ENCODE data around the gene NUB1.

The NUB1 gene

DNA sequence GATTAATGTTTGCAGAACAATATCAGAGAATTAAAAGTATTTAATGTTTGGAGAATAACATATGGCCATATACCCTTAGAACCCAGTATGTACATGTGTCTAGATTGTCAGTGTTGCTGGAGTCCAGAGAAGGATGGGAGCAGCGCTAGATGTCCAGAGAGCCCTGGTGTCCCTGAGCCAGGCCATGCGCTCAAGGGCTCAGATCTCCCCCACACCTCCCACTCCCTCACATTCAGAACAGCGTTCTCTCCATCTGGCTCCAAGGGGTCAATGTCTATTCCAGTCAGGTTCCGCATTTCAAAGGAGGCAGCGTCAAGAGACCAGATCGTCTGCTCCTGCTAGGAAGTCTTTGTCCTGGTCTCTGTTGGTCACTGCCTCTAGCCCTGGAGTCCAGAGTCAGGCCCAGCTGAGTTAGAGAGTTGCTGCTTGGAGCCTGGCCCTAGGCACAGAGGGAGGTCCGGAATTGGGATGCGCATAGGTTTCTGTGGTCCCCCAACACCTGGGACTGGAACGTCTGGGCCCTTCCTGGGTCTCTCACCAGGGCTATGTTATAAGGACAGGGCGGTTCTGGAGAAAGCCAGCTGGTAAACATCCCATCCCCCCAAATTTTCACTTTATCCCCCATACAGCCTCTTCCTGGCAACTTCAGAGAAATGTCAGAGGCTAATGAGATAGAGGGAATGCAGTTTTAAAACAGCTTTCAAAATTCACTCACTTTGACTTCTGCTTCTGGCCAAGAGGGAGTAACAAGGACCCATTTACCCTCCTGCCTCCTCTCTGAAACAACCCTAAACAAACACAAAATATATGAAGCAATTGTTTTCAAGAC, 74.7 kb downstream of the NUB1 start:
- H3K9me3 ChIP-seq, result no peaks in the 10 kb centered on the region
- in situ Hi-C loops (cut with MboI; ENCODE audit: low sequenced_read_pairs), result no loop called here

DNA sequence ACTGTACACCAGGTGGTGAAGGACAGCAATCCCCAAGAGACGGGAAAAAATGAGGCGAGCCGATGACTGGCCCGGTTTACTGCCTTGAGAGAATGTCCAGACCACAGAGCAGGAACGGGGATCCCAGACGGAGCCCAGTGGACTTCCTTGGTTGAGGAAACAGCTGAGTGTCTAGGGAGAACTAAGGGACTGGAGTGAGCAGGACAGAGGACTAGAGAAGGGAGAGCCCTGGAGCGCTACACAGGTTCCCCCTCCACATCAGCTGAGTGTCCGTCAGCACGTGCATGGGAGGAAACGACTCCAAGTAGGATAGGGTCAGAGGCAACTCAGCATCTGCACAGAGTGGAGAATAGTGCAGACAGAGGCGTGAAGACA, 75.3 kb downstream of the NUB1 start:
- no peaks in the 10 kb centered on the region for H3K36me3 ChIP-seq (replicated peaks)
- no peak for DNase-seq (ENCODE audit: low spot score in 2 of 2)

More for the DNA sequence above, 74.7 kb downstream of the NUB1 start:
- DNase-seq (ENCODE audit: low spot score in 2 of 2), result no peak
- Histone ChIP-seq H3K27me3 (ENCODE audit: low read depth) (peaks cover 9% of the 10 kb centered on the region; the same call in 1 of the 2 replicates), H3K4me1 (no peaks in the 10 kb centered on the region), H3K4me3 (no peak overlapping the region), H3K36me3 (replicated peaks) (no peaks in the 10 kb centered on the region)

DNA sequence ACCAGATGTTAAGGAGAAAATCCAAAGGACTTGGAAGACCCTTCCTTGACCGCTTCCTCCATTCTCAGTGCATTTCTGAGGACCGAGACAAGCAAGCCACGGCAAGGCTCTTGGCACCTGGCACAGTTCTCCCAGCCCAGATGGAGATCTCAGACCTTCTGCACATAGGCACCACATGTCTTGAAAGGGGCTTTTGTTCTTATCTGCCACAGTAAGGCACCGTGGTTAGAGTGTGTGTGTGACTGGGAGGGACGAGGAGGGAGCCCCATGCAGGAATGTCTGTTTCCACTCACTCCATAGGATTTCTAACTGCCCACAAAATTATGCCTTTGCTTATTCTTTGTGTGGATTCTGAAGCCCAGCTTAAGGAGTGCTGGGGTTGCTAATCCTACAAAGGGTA, 78.5 kb downstream of the NUB1 start:
- Histone ChIP-seq H3K27me3 (ENCODE audit: low read depth) (no peaks in the 10 kb centered on the region), H3K9me3 (peaks cover 7% of the 10 kb centered on the region; the same call in 1 of the 2 replicates), H3K36me3 (replicated peaks) (no peaks in the 10 kb centered on the region), H3K4me1 (no peaks in the 10 kb centered on the region), H3K4me3 (no peak overlapping the region)
- in situ Hi-C loops (cut with MboI; ENCODE audit: low sequenced_read_pairs), result no loop called here
- DNase-seq (ENCODE audit: low spot score in 2 of 2), result no peak

More for the DNA sequence above, 75.3 kb downstream of the NUB1 start:
- in situ Hi-C loops (cut with MboI; ENCODE audit: low sequenced_read_pairs), result no loop called here
- peaks cover 4% of the 10 kb centered on the region; the same call in 1 of the 2 replicates for H3K9me3 ChIP-seq
- no peaks in the 10 kb centered on the region for H3K4me1 ChIP-seq
- H3K27me3 ChIP-seq (ENCODE audit: low read depth), result peaks cover 9% of the 10 kb centered on the region; the same call in 1 of the 2 replicates
- H3K4me3 ChIP-seq, result no peak overlapping the region

DNA sequence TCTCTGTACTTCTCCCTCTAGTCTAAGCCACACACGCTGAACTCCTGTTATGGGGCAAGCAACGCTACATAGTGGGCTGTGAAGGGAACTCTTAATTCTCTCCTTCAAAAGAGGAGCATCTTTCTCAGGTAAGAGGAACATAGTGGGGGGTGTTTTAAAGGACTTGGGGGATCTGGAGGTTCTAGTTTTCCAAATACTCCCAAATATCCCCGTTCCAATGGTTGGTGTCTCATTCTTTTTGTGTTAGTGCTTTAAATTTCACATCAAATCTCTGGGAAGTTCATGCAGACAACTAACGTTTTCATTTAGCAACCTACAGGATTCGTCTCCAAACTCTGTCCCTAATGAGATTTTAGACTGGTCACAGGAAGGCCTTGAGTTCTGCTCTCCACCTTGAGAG, 80.6 kb downstream of the NUB1 start:
- DNase-seq (ENCODE audit: low spot score in 2 of 2), result no peak
- peaks cover 7% of the 10 kb centered on the region; the same call in 1 of the 2 replicates for H3K9me3 ChIP-seq
- no peaks in the 10 kb centered on the region; the same call in 1 of the 2 replicates for H3K27me3 ChIP-seq (ENCODE audit: low read depth)
- no peaks in the 10 kb centered on the region for H3K36me3 ChIP-seq (replicated peaks)
- in situ Hi-C loops (cut with MboI; ENCODE audit: low sequenced_read_pairs), result no loop called here
- H3K4me1 ChIP-seq, result no peaks in the 10 kb centered on the region
- H3K4me3 ChIP-seq, result no peak overlapping the region

DNA sequence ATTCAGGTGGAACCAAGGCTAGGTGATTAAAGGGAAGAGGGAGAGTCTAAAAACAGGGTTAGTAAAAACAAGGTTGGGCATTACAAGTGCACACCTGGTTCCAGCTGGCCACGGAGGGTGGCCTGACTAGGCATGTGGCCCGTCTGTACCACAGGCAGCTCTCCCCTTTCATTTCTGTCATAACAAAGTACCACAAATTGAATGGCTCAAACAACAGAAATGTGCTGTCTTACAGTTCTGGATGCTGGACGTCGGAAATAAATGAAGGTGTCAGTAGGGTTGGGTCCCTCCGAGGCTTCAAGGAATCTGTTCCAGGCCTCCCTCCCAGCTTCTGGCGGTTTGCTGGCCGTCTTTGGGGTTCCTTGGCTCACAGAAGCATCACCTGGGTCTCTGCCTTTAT, 81.6 kb downstream of the NUB1 start:
- Histone ChIP-seq H3K4me3 (no peak overlapping the region), H3K27me3 (ENCODE audit: low read depth) (no peaks in the 10 kb centered on the region; the same call in 1 of the 2 replicates), H3K36me3 (replicated peaks) (no peaks in the 10 kb centered on the region), H3K4me1 (no peaks in the 10 kb centered on the region), H3K9me3 (peaks cover 7% of the 10 kb centered on the region; the same call in 1 of the 2 replicates)
- no peak for DNase-seq (ENCODE audit: low spot score in 2 of 2)
- in situ Hi-C loops (cut with MboI; ENCODE audit: low sequenced_read_pairs), result no loop called here

DNA sequence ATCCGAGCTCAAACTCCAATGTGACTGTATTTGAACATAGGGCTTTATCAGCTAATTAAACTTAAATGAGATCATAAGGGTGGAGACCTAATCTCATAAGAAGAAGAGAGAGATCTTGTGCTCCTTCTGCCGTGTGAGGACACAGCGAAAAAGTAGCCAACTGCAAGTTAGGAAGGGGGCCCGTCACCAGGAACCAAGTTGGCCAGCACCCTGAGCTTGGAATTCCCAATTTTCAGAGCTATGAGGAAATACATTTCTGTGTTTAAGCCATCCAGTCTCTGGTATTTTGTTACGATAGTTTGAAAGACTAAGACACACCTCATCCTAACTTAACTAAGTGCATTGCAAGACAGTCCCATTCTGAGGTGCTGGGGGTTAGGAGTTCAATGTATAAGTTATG, 82.3 kb downstream of the NUB1 start:
- DNase-seq (ENCODE audit: low spot score in 2 of 2), result no peak
- in situ Hi-C loops (cut with MboI; ENCODE audit: low sequenced_read_pairs), result no loop called here
- Histone ChIP-seq H3K36me3 (replicated peaks) (no peaks in the 10 kb centered on the region), H3K9me3 (peaks cover 7% of the 10 kb centered on the region; the same call in 1 of the 2 replicates), H3K4me3 (no peak overlapping the region), H3K27me3 (ENCODE audit: low read depth) (no peaks in the 10 kb centered on the region; the same call in 1 of the 2 replicates), H3K4me1 (no peaks in the 10 kb centered on the region)

DNA sequence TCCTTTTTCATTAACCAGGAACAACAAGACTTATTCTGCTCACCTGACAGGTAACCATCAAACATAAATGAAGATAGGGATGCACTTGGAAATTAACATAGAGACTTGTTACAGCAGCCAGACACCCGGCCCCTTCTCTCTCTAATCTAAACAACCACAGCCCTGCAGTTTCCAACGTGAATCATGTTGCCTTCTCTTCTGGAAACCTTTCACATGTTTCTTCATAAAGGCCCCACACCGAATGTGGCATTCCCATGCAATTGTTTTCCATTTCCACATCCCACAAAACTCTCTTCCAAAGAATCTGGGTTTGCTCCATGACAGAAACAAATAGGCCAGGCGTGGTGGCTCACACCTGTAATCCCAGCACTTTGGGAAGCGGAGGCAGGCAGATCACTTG, 83.2 kb downstream of the NUB1 start:
- Histone ChIP-seq H3K4me1 (no peaks in the 10 kb centered on the region), H3K4me3 (no peak overlapping the region), H3K36me3 (replicated peaks) (no peaks in the 10 kb centered on the region), H3K9me3 (peaks cover 7% of the 10 kb centered on the region; the same call in 1 of the 2 replicates), H3K27me3 (ENCODE audit: low read depth) (no peaks in the 10 kb centered on the region; the same call in 1 of the 2 replicates)
- no peak for DNase-seq (ENCODE audit: low spot score in 2 of 2)
- in situ Hi-C loops (cut with MboI; ENCODE audit: low sequenced_read_pairs), result no loop called here

DNA sequence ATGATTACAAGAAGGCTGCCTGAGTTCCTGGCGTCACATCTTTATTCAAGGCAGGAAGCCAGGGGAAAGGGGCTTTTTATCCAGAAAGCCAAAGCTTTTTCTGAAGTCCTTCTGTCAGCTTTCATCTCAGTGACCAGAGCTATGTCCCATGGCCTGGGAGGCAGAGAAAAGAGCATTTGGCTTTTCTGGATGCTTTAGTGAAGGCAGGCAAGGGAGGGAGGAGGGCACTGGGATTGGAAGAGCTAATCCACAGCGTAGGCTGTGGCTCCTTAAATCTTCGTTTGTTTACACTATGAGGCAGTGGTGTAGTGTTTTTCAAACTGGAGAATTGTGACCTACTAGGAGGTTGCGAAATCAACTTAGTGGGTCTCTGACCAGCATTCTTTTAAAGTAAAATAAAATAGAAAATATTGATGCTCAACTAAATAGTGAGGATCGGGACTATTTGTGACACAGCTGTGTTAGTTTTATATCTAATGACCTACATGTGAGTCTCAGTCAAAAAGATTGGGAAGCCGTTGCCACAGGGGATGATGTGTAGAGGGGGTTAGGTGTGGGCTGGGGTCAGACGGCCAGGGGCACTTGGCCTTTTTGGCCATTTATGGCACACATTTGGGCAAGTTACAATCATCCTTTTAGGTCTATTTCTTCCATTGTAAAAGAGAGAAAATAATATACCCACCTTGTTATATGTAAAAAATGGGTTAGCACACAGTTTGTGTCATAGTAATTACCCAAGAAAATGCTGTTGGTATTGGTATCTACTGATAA, 84.2 kb downstream of the NUB1 start:
- no peaks in the 10 kb centered on the region for H3K4me1 ChIP-seq
- no peak overlapping the region for H3K4me3 ChIP-seq
- H3K27me3 ChIP-seq (ENCODE audit: low read depth), result no peaks in the 10 kb centered on the region; the same call in 1 of the 2 replicates
- no peak for DNase-seq (ENCODE audit: low spot score in 2 of 2)
- peaks cover 7% of the 10 kb centered on the region; the same call in 1 of the 2 replicates for H3K9me3 ChIP-seq
- in situ Hi-C loops (cut with MboI; ENCODE audit: low sequenced_read_pairs), result no loop called here
- H3K36me3 ChIP-seq (replicated peaks), result no peaks in the 10 kb centered on the region

DNA sequence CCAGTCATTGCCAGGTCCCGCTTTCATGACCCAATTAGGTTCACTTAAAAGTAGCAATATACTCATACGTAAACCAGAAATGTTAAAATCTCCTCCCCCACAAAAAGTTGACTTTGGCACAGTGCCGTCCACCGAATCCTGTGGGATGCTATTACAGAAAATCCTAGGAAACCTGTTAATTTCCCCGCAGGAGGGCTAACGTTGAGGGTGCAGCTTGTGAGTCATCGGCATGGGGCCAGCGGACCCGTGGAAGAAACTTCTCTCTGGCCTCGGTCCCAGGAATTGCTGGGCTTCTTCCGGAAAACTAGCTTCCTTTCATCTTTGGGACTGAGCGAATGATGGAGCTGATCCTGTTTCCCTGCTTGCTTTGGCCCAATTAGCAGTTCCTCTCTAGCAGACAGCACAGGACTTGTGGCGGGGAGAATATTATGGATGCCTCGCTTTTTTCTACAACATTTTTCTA, 84.9 kb downstream of the NUB1 start:
- Histone ChIP-seq H3K4me1 (no peaks in the 10 kb centered on the region), H3K27me3 (ENCODE audit: low read depth) (no peaks in the 10 kb centered on the region; the same call in 1 of the 2 replicates), H3K36me3 (replicated peaks) (no peaks in the 10 kb centered on the region), H3K9me3 (peaks cover 7% of the 10 kb centered on the region; the same call in 1 of the 2 replicates), H3K4me3 (no peak overlapping the region)
- no peak for DNase-seq (ENCODE audit: low spot score in 2 of 2)
- in situ Hi-C loops (cut with MboI; ENCODE audit: low sequenced_read_pairs), result no loop called here

DNA sequence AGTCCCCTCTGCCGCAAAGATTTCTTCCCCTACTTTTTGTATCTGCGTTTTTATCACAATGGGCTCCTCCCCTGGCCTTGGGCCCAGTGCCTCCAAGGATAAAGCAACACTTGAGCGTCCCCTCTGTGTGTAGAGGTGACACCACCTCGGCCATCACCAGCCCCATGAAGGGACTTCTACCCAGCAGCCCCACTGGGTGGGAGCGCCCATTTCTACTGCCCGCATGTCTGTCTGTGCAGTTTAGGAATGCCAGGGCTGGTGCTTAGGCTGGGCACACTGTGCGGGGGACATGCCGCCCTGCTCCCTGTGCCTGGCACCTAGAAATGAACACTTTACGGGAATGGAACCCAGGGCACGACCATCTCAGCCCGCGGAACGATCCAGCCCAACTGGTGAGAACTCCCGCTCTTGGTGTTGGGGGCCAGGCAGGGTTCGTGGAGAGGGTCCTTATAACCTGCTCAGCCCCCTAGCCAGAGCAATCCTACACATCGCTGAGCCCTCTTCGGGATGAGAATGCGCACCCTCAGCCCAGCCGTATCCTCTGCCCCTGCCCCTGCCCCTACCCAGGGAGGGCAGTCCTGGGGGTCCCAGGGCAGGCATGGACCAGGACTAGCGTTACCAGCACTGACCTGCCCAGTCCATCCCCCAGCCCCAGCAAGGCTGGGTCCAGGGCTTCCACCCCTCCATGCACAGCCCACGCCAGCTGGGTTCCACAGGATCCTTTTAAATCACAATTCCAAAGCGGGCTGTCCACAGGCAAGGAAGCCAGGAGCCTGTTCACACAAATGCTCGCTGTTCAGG, 85.5 kb downstream of the NUB1 start:
- no peaks in the 10 kb centered on the region; the same call in 1 of the 2 replicates for H3K27me3 ChIP-seq (ENCODE audit: low read depth)
- no peaks in the 10 kb centered on the region for H3K4me1 ChIP-seq
- DNase-seq (ENCODE audit: low spot score in 2 of 2), result no peak

DNA sequence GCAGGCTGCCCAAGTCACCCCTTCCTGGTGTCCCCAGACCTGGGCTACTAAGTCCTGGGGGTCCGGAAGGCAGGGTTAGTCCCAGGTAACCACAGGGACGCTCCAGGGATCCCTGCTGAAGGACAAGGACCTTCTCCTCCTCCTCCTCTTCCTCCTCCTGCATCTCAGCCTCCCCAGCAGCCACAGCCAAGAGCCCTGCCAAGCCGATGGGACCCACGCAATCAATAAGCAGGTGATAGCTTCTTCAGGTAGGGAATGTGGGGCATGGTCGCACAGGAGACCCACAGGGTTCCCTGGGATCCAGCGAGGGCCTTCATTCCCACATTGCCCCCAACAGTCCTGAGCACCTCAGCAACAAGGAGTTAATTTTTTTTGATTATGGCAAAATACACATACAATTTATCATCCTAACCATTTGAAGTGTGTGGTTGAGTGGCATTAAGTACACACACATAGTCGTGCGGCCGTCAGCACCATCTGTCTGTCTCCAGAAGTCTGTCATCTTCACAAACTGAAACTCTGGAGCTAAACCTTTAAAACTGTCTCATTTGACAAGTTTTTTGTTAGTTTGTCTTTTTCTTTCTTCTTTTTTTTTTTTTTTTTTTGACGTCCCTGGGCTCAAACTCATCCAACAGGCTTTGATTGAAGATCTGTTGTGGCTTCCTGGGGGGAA, 86.2 kb downstream of the NUB1 start:
- no peak for DNase-seq (ENCODE audit: low spot score in 2 of 2)
- Histone ChIP-seq H3K9me3 (no peaks in the 10 kb centered on the region), H3K36me3 (replicated peaks) (no peaks in the 10 kb centered on the region), H3K4me1 (no peaks in the 10 kb centered on the region), H3K4me3 (no peak overlapping the region), H3K27me3 (ENCODE audit: low read depth) (no peaks in the 10 kb centered on the region; the same call in 1 of the 2 replicates)
- in situ Hi-C loops (cut with MboI; ENCODE audit: low sequenced_read_pairs), result no loop called here

More for the DNA sequence above, 85.5 kb downstream of the NUB1 start:
- Histone ChIP-seq H3K36me3 (replicated peaks) (no peaks in the 10 kb centered on the region), H3K4me3 (no peak overlapping the region), H3K9me3 (0 out of 2 replicates have a peak, but pooled peaks cover 1% of the 10 kb centered on the region)
- in situ Hi-C loops (cut with MboI; ENCODE audit: low sequenced_read_pairs), result no loop called here

All from HAP-1 (cell line).